Measurements from ENCODE around the gene ADAMTSL3.
A peak's percentile ranks its signal among the peaks of the same experiment; 100 is the strongest.

The ADAMTSL3 gene

GRCh38 chr15:83720468-83720867 is 66.5 kb downstream of the ADAMTSL3 start:
- no peak overlapping the region for H3K27ac ChIP-seq (ENCODE audit: low read length)
- no peaks in the 10 kb centered on the region for H3K36me3 ChIP-seq (ENCODE audit: control insufficient read depth in 2 of 2, insufficient read depth in 2 of 2, low read length in 2 of 2)
- no peak overlapping the region for H3K4me3 ChIP-seq (ENCODE audit: low read length in 2 of 2)
- H3K27me3 ChIP-seq (ENCODE audit: control insufficient read depth in 1 of 2, insufficient read depth in 2 of 2, low read length in 2 of 2): no peaks in the 10 kb centered on the region
- no peak overlapping the region for H3K9ac ChIP-seq (ENCODE audit: low read length in 2 of 2)
- no peaks in the 10 kb centered on the region for H3K9me3 ChIP-seq (ENCODE audit: control insufficient read depth in 2 of 2, low read length in 2 of 2)
- no peaks in the 10 kb centered on the region for H3K4me1 ChIP-seq (ENCODE audit: control insufficient read depth, insufficient read depth, low read length)

- Histone ChIP-seq H3K4me3 (ENCODE audit: low read length in 2 of 2) (no peak overlapping the region), H3K27ac (ENCODE audit: low read length) (no peak overlapping the region), H3K36me3 (ENCODE audit: control insufficient read depth in 2 of 2, insufficient read depth in 2 of 2, low read length in 2 of 2) (no peaks in the 10 kb centered on the region), H3K9me3 (ENCODE audit: control insufficient read depth in 2 of 2, low read length in 2 of 2) (no peaks in the 10 kb centered on the region), H3K27me3 (ENCODE audit: control insufficient read depth in 1 of 2, insufficient read depth in 2 of 2, low read length in 2 of 2) (no peaks in the 10 kb centered on the region), H3K4me1 (ENCODE audit: control insufficient read depth, insufficient read depth, low read length) (no peaks in the 10 kb centered on the region), H3K9ac (ENCODE audit: low read length in 2 of 2) (no peak overlapping the region)
Observed at GRCh38 chr15:83721031-83721430, 67.1 kb downstream of the ADAMTSL3 start.

GRCh38 chr15:83721981-83722380 is 68.1 kb downstream of the ADAMTSL3 start:
- H3K4me1 ChIP-seq (ENCODE audit: control insufficient read depth, insufficient read depth, low read length): no peaks in the 10 kb centered on the region
- no peak overlapping the region for H3K4me3 ChIP-seq (ENCODE audit: low read length in 2 of 2)
- H3K27me3 ChIP-seq (ENCODE audit: control insufficient read depth in 1 of 2, insufficient read depth in 2 of 2, low read length in 2 of 2): no peaks in the 10 kb centered on the region
- no peak overlapping the region for H3K9ac ChIP-seq (ENCODE audit: low read length in 2 of 2)
- no peak overlapping the region for H3K27ac ChIP-seq (ENCODE audit: low read length)
- H3K36me3 ChIP-seq (ENCODE audit: control insufficient read depth in 2 of 2, insufficient read depth in 2 of 2, low read length in 2 of 2): no peaks in the 10 kb centered on the region
- H3K9me3 ChIP-seq (ENCODE audit: control insufficient read depth in 2 of 2, low read length in 2 of 2): no peaks in the 10 kb centered on the region

- H3K9me3 ChIP-seq (ENCODE audit: control insufficient read depth in 2 of 2, low read length in 2 of 2): no peaks in the 10 kb centered on the region
- H3K9ac ChIP-seq (ENCODE audit: low read length in 2 of 2): no peak overlapping the region
- H3K27ac ChIP-seq (ENCODE audit: low read length): no peak overlapping the region
- no peaks in the 10 kb centered on the region for H3K27me3 ChIP-seq (ENCODE audit: control insufficient read depth in 1 of 2, insufficient read depth in 2 of 2, low read length in 2 of 2)
- H3K4me1 ChIP-seq (ENCODE audit: control insufficient read depth, insufficient read depth, low read length): no peaks in the 10 kb centered on the region
- no peaks in the 10 kb centered on the region for H3K36me3 ChIP-seq (ENCODE audit: control insufficient read depth in 2 of 2, insufficient read depth in 2 of 2, low read length in 2 of 2)
- no peak overlapping the region for H3K4me3 ChIP-seq (ENCODE audit: low read length in 2 of 2)
Observed at GRCh38 chr15:83723216-83723615, 69.3 kb downstream of the ADAMTSL3 start.

GRCh38 chr15:83732196-83732595 is 78.3 kb downstream of the ADAMTSL3 start:
- no peak overlapping the region for H3K27ac ChIP-seq (ENCODE audit: low read length)
- no peak overlapping the region for H3K9ac ChIP-seq (ENCODE audit: low read length in 2 of 2)
- no peaks in the 10 kb centered on the region for H3K36me3 ChIP-seq (ENCODE audit: control insufficient read depth in 2 of 2, insufficient read depth in 2 of 2, low read length in 2 of 2)
- H3K9me3 ChIP-seq (ENCODE audit: control insufficient read depth in 2 of 2, low read length in 2 of 2): no peaks in the 10 kb centered on the region
- no peak overlapping the region for H3K4me3 ChIP-seq (ENCODE audit: low read length in 2 of 2)
- no peaks in the 10 kb centered on the region for H3K27me3 ChIP-seq (ENCODE audit: control insufficient read depth in 1 of 2, insufficient read depth in 2 of 2, low read length in 2 of 2)
- H3K4me1 ChIP-seq (ENCODE audit: control insufficient read depth, insufficient read depth, low read length): no peaks in the 10 kb centered on the region

- H3K4me3 ChIP-seq (ENCODE audit: low read length in 2 of 2): no peak overlapping the region
- no peaks in the 10 kb centered on the region for H3K36me3 ChIP-seq (ENCODE audit: control insufficient read depth in 2 of 2, insufficient read depth in 2 of 2, low read length in 2 of 2)
- H3K4me1 ChIP-seq (ENCODE audit: control insufficient read depth, insufficient read depth, low read length): no peaks in the 10 kb centered on the region
- H3K9me3 ChIP-seq (ENCODE audit: control insufficient read depth in 2 of 2, low read length in 2 of 2): no peaks in the 10 kb centered on the region
- H3K9ac ChIP-seq (ENCODE audit: low read length in 2 of 2): no peak overlapping the region
- H3K27me3 ChIP-seq (ENCODE audit: control insufficient read depth in 1 of 2, insufficient read depth in 2 of 2, low read length in 2 of 2): no peaks in the 10 kb centered on the region
- no peak overlapping the region for H3K27ac ChIP-seq (ENCODE audit: low read length)
Observed at GRCh38 chr15:83732770-83733169, 78.8 kb downstream of the ADAMTSL3 start.

GRCh38 chr15:83733206-83733605 is 79.3 kb downstream of the ADAMTSL3 start:
- H3K9me3 ChIP-seq (ENCODE audit: control insufficient read depth in 2 of 2, low read length in 2 of 2): no peaks in the 10 kb centered on the region
- H3K9ac ChIP-seq (ENCODE audit: low read length in 2 of 2): no peak overlapping the region
- no peak overlapping the region for H3K27ac ChIP-seq (ENCODE audit: low read length)
- H3K4me3 ChIP-seq (ENCODE audit: low read length in 2 of 2): no peak overlapping the region
- no peaks in the 10 kb centered on the region for H3K4me1 ChIP-seq (ENCODE audit: control insufficient read depth, insufficient read depth, low read length)
- H3K27me3 ChIP-seq (ENCODE audit: control insufficient read depth in 1 of 2, insufficient read depth in 2 of 2, low read length in 2 of 2): no peaks in the 10 kb centered on the region
- H3K36me3 ChIP-seq (ENCODE audit: control insufficient read depth in 2 of 2, insufficient read depth in 2 of 2, low read length in 2 of 2): no peaks in the 10 kb centered on the region

GRCh38 chr15:83733691-83734090 is 79.8 kb downstream of the ADAMTSL3 start:
- Histone ChIP-seq H3K9ac (ENCODE audit: low read length in 2 of 2) (no peak overlapping the region), H3K4me1 (ENCODE audit: control insufficient read depth, insufficient read depth, low read length) (no peaks in the 10 kb centered on the region), H3K4me3 (ENCODE audit: low read length in 2 of 2) (no peak overlapping the region), H3K27me3 (ENCODE audit: control insufficient read depth in 1 of 2, insufficient read depth in 2 of 2, low read length in 2 of 2) (no peaks in the 10 kb centered on the region), H3K9me3 (ENCODE audit: control insufficient read depth in 2 of 2, low read length in 2 of 2) (no peaks in the 10 kb centered on the region), H3K36me3 (ENCODE audit: control insufficient read depth in 2 of 2, insufficient read depth in 2 of 2, low read length in 2 of 2) (no peaks in the 10 kb centered on the region), H3K27ac (ENCODE audit: low read length) (no peak overlapping the region)

GRCh38 chr15:83734487-83734886 is 80.6 kb downstream of the ADAMTSL3 start:
- H3K36me3 ChIP-seq (ENCODE audit: control insufficient read depth in 2 of 2, insufficient read depth in 2 of 2, low read length in 2 of 2): no peaks in the 10 kb centered on the region
- H3K27ac ChIP-seq (ENCODE audit: low read length): no peak overlapping the region
- H3K4me1 ChIP-seq (ENCODE audit: control insufficient read depth, insufficient read depth, low read length): no peaks in the 10 kb centered on the region
- H3K9me3 ChIP-seq (ENCODE audit: control insufficient read depth in 2 of 2, low read length in 2 of 2): no peaks in the 10 kb centered on the region
- no peaks in the 10 kb centered on the region for H3K27me3 ChIP-seq (ENCODE audit: control insufficient read depth in 1 of 2, insufficient read depth in 2 of 2, low read length in 2 of 2)
- H3K9ac ChIP-seq (ENCODE audit: low read length in 2 of 2): no peak overlapping the region
- H3K4me3 ChIP-seq (ENCODE audit: low read length in 2 of 2): no peak overlapping the region

GRCh38 chr15:83739629-83740028 is 85.7 kb downstream of the ADAMTSL3 start:
- H3K27ac ChIP-seq (ENCODE audit: low read length): no peak overlapping the region
- H3K4me1 ChIP-seq (ENCODE audit: control insufficient read depth, insufficient read depth, low read length): no peaks in the 10 kb centered on the region
- H3K4me3 ChIP-seq (ENCODE audit: low read length in 2 of 2): no peak overlapping the region
- H3K9me3 ChIP-seq (ENCODE audit: control insufficient read depth in 2 of 2, low read length in 2 of 2): no peaks in the 10 kb centered on the region
- no peak overlapping the region for H3K9ac ChIP-seq (ENCODE audit: low read length in 2 of 2)
- H3K27me3 ChIP-seq (ENCODE audit: control insufficient read depth in 1 of 2, insufficient read depth in 2 of 2, low read length in 2 of 2): no peaks in the 10 kb centered on the region
- peaks cover 0 to 4% of the 10 kb centered on the region in 2 donors for H3K36me3 ChIP-seq (ENCODE audit: control insufficient read depth in 2 of 2, insufficient read depth in 2 of 2, low read length in 2 of 2)

- Histone ChIP-seq H3K4me1 (ENCODE audit: control insufficient read depth, insufficient read depth, low read length) (peaks cover 17% of the 10 kb centered on the region), H3K27me3 (ENCODE audit: control insufficient read depth in 1 of 2, insufficient read depth in 2 of 2, low read length in 2 of 2) (no peaks in the 10 kb centered on the region), H3K9me3 (ENCODE audit: control insufficient read depth in 2 of 2, low read length in 2 of 2) (no peaks in the 10 kb centered on the region), H3K36me3 (ENCODE audit: control insufficient read depth in 2 of 2, insufficient read depth in 2 of 2, low read length in 2 of 2) (peaks cover 0 to 3% of the 10 kb centered on the region in 2 donors), H3K4me3 (ENCODE audit: low read length in 2 of 2) (no peak overlapping the region), H3K27ac (ENCODE audit: low read length) (peak overlapping the region; percentile 24), H3K9ac (ENCODE audit: low read length in 2 of 2) (no peak overlapping the region)
Observed at GRCh38 chr15:83745771-83746170, 91.8 kb downstream of the ADAMTSL3 start.

Data from stomach smooth muscle (tissue), 2 donors.